ENCODE measurements around the gene METTL17.

- TF ChIP-seq, protein P1, sequence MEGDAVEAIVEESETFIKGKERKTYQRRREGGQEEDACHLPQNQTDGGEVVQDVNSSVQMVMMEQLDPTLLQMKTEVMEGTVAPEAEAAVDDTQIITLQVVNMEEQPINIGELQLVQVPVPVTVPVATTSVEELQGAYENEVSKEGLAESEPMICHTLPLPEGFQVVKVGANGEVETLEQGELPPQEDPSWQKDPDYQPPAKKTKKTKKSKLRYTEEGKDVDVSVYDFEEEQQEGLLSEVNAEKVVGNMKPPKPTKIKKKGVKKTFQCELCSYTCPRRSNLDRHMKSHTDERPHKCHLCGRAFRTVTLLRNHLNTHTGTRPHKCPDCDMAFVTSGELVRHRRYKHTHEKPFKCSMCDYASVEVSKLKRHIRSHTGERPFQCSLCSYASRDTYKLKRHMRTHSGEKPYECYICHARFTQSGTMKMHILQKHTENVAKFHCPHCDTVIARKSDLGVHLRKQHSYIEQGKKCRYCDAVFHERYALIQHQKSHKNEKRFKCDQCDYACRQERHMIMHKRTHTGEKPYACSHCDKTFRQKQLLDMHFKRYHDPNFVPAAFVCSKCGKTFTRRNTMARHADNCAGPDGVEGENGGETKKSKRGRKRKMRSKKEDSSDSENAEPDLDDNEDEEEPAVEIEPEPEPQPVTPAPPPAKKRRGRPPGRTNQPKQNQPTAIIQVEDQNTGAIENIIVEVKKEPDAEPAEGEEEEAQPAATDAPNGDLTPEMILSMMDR (IDR thresholded peaks at IDR 0.05; ENCODE audit: poor library complexity): no peak
- TF ChIP-seq EZH2 (IDR thresholded peaks at IDR 0.05; ENCODE audit: borderline replicate concordance): no peak
Observed at GRCh38 chr14:20997115-20997514, 7.3 kb downstream of the METTL17 start.

Data from hepatocyte (in vitro differentiated cells).